Prostate gland (tissue), 2 donors: ENCODE data around the gene TBX3.

ENCODE experiments used
- POLR2A ChIP-seq: fragments of 450-650 bp; IDR thresholded peaks from one replicate; pipeline ENCODE4 v1.6.1; 2016; ENCODE audit warnings: antibody characterized with exemption, mild to moderate bottlenecking
- POLR2AphosphoS5 ChIP-seq: sonication (generic); formaldehyde crosslinking; IDR thresholded peaks from one replicate; pipeline ENCODE4 v1.6.1; 2017; ENCODE audit warnings: antibody characterized with exemption
- TF ChIP-seq, protein P1 (sequence below), 4 experiments: fragments of 200-600 bp in 2 of 4; fragments of 450-650 bp in 2 of 4; sonication (generic) in 2 of 4; IDR thresholded peaks; 1 replicate in 3 of 4; 2 replicates in 1 of 4; pipeline ENCODE4 v1.5.1; 2016 to 2019; ENCODE audit warnings: antibody characterized with exemption in 4 of 4, mild to moderate bottlenecking in 2 of 4, moderate library complexity in 2 of 4

- TF ChIP-seq POLR2AphosphoS5 (peak; percentile 22), POLR2A (no peak)
- TF ChIP-seq, protein P1, sequence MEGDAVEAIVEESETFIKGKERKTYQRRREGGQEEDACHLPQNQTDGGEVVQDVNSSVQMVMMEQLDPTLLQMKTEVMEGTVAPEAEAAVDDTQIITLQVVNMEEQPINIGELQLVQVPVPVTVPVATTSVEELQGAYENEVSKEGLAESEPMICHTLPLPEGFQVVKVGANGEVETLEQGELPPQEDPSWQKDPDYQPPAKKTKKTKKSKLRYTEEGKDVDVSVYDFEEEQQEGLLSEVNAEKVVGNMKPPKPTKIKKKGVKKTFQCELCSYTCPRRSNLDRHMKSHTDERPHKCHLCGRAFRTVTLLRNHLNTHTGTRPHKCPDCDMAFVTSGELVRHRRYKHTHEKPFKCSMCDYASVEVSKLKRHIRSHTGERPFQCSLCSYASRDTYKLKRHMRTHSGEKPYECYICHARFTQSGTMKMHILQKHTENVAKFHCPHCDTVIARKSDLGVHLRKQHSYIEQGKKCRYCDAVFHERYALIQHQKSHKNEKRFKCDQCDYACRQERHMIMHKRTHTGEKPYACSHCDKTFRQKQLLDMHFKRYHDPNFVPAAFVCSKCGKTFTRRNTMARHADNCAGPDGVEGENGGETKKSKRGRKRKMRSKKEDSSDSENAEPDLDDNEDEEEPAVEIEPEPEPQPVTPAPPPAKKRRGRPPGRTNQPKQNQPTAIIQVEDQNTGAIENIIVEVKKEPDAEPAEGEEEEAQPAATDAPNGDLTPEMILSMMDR (IDR thresholded peaks at IDR 0.05) = peak in 2 of 4 experiments; percentile 21 to 24
Observed at GRCh38 chr12:114636723-114637480, 47.1 kb downstream of the TBX3 start.
